22Rv1 (cell line): ENCODE results near the gene TAF15.

ENCODE experiments used
- CTCF ChIP-seq: fragments of 450-650 bp; IDR thresholded peaks from 2 replicates; pipeline ENCODE4 v1.5.1; 2017; ENCODE audit warnings: mild to moderate bottlenecking
- ZFX ChIP-seq: fragments of 450-650 bp; IDR thresholded peaks from 2 replicates; pipeline ENCODE4 v1.6.1; 2017; ENCODE audit warnings: antibody characterized with exemption, borderline replicate concordance

- TF ChIP-seq CTCF (peak; percentile 91), ZFX (no peak)
Observed at GRCh38 chr17:35849469-35850348, 40.4 kb downstream of the TAF15 start.
